GM12878 (cell line): ENCODE measurements around the gene PTPRN2. TPM values are rescaled to one million over a fixed set of nuclear protein-coding genes. Genes with fewer than 3 reads are reported as not detected.

Experiments used
- ATAC-seq: fragments of 200-7000 bp; cut with Tn5 transposase; 3 replicates; pipeline ENCODE4 v1.9.1; 2020; ENCODE audit warnings: mild to moderate bottlenecking, moderate library complexity
- BruUV-seq: library from RNA; stranded (reverse); fragments of 400-500 nt; replicated peaks from 2 replicates; lab custom pipeline; 2021; lab: Mats Ljungman, UMichigan
- CTCF ChIA-PET: fragments of 300-600 bp; sonication (Branson Sonifier 250); formaldehyde crosslinking; extraction: SDS; loops from one replicate; lab custom pipeline; 2021; ENCODE audit warnings: inconsistent platforms; lab: Yijun Ruan, JAX
- POLR2A ChIA-PET: fragments of 350-600 bp; formaldehyde crosslinking; extraction: SDS; loops from one replicate; lab custom pipeline; 2021; ENCODE audit warnings: inconsistent platforms; lab: Charles Lee
- RAD21 ChIA-PET: fragments of 300-600 bp; sonication (Branson Sonifier 250); formaldehyde crosslinking; loops from one replicate; lab custom pipeline; 2023; ENCODE audit warnings: antibody characterized with exemption; ENCODE audit not compliant: unreplicated experiment; lab: Charles Lee
- SMC1A ChIA-PET: fragments of 300-600 bp; sonication (Branson Sonifier 250); formaldehyde crosslinking; loops from one replicate; lab custom pipeline; 2023; ENCODE audit not compliant: unreplicated experiment, uncharacterized antibody; lab: Charles Lee
- DNase-seq: peaks from one replicate; pipeline ENCODE4 v3.0.0-alpha.2; 2011; ENCODE audit warnings: low read depth, low spot score
- FAIRE-seq: peaks from 3 replicates; lab custom pipeline; 2011; peaks lifted over from hg19 to GRCh38; lab: Jason Lieb, UNC
- H2AFZ ChIP-seq: 2 replicates; pipeline ENCODE4 v1.6.0; 2011; ENCODE audit warnings: low read depth, low read length, control low read depth; ENCODE audit not compliant: control insufficient read depth
- H3K27ac ChIP-seq: 2 replicates; pipeline ENCODE4 v1.5.1; 2011; ENCODE audit warnings: control low read depth; ENCODE audit not compliant: control insufficient read depth, insufficient read depth
- H3K27me3 ChIP-seq, 2 experiments: replicated peaks in 1 of 2; 2 replicates each; pipeline versions ENCODE4 v1.6.0 to v1.6.1; 2011; ENCODE audit warnings: low read length in 1 of 2; ENCODE audit not compliant: control insufficient read depth in 2 of 2, insufficient read depth in 2 of 2
- H3K36me3 ChIP-seq, 2 experiments: 2 replicates each; pipeline ENCODE4 v1.5.1; 2011; ENCODE audit warnings: low read length in 1 of 2; ENCODE audit not compliant: control insufficient read depth in 2 of 2, insufficient read depth in 2 of 2
- H3K4me1 ChIP-seq: 2 replicates; pipeline ENCODE4 v1.6.1; 2011; ENCODE audit warnings: mild to moderate bottlenecking, low read length, moderate library complexity, mixed read lengths; ENCODE audit not compliant: control insufficient read depth, insufficient read depth
- H3K4me2 ChIP-seq: 2 replicates; pipeline ENCODE4 v1.6.0; 2011; ENCODE audit warnings: control low read depth; ENCODE audit not compliant: control insufficient read depth, insufficient read depth
- H3K4me3 ChIP-seq: fragments of 200-600 bp; sonication (generic); 2 replicates; pipeline ENCODE4 v1.5.1; 2016
- H3K79me2 ChIP-seq: 2 replicates; pipeline ENCODE4 v1.6.0; 2011; ENCODE audit warnings: low read length; ENCODE audit not compliant: control insufficient read depth, insufficient read depth
- H3K9ac ChIP-seq: 2 replicates; pipeline ENCODE4 v1.8.0; 2011; ENCODE audit warnings: low read length, control low read depth, mixed read lengths; ENCODE audit not compliant: control insufficient read depth, insufficient read depth
- H3K9me3 ChIP-seq: replicated peaks from 3 replicates; pipeline ENCODE4 v1.5.1; 2011; ENCODE audit warnings: mild to moderate bottlenecking, low read length; ENCODE audit not compliant: control insufficient read depth, insufficient read depth
- H4K20me1 ChIP-seq: 2 replicates; pipeline ENCODE4 v1.6.0; 2011; ENCODE audit not compliant: control insufficient read depth, insufficient read depth
- CBX3 ChIP-seq: fragments of 200-600 bp; sonication (generic); IDR thresholded peaks from 2 replicates; pipeline ENCODE4 v1.6.1; 2016; ENCODE audit warnings: low read depth, borderline replicate concordance
- CHD4 ChIP-seq: fragments of 200-600 bp; sonication (generic); IDR thresholded peaks from 2 replicates; pipeline ENCODE4 v1.6.1; 2016; ENCODE audit warnings: mild to moderate bottlenecking
- ELK1 ChIP-seq: IDR thresholded peaks from 2 replicates; pipeline ENCODE4 v1.6.1; 2012; ENCODE audit warnings: low read depth, low read length, improper control_type of control experiment
- HCFC1 ChIP-seq: fragments of 150-350 bp; IDR thresholded peaks from 2 replicates; pipeline ENCODE4 v1.6.1; 2014; ENCODE audit warnings: low read length
- IRF3 ChIP-seq: fragments of 450-650 bp; IDR thresholded peaks from 2 replicates; pipeline ENCODE4 v1.6.1; 2014; ENCODE audit warnings: mild to moderate bottlenecking
- IRF4 ChIP-seq: IDR thresholded peaks from 2 replicates; pipeline ENCODE4 v1.6.1; 2011; ENCODE audit warnings: low read depth, low read length
- IRF5 ChIP-seq: fragments of 450-650 bp; IDR thresholded peaks from 2 replicates; pipeline ENCODE4 v1.6.1; 2017; ENCODE audit warnings: borderline replicate concordance
- KAT2A ChIP-seq: conservative IDR thresholded peaks from 2 replicates; pipeline ENCODE4 v1.6.1; 2011; ENCODE audit warnings: low read depth, low read length; ENCODE audit not compliant: control insufficient read depth
- KDM1A ChIP-seq: fragments of 200-600 bp; sonication (generic); IDR thresholded peaks from 2 replicates; pipeline ENCODE4 v1.6.1; 2016; ENCODE audit warnings: borderline replicate concordance
- MXI1 ChIP-seq: fragments of 150-350 bp; IDR thresholded peaks from 2 replicates; pipeline ENCODE4 v1.6.1; 2011; ENCODE audit warnings: low read depth, mild to moderate bottlenecking, inconsistent platforms, low read length, improper control_type of control experiment
- NFYA ChIP-seq: IDR thresholded peaks from 2 replicates; pipeline ENCODE4 v1.6.1; 2011; ENCODE audit warnings: low read depth, mild to moderate bottlenecking, low read length, improper control_type of control experiment, borderline replicate concordance
- POU2F2 ChIP-seq: IDR thresholded peaks from 3 replicates; pipeline ENCODE4 v1.6.1; 2011; ENCODE audit warnings: low read depth, mild to moderate bottlenecking, low read length, borderline replicate concordance
- RB1 ChIP-seq: fragments of 450-650 bp; formaldehyde crosslinking; IDR thresholded peaks from 2 replicates; pipeline ENCODE4 v1.6.1; 2017; ENCODE audit warnings: mild to moderate bottlenecking, borderline replicate concordance
- SPI1 ChIP-seq: IDR thresholded peaks from 2 replicates; pipeline ENCODE4 v1.6.1; 2011; ENCODE audit warnings: low read depth, mild to moderate bottlenecking, low read length, moderate library complexity, borderline replicate concordance; ENCODE audit not compliant: insufficient read depth
- TCF3 ChIP-seq: IDR thresholded peaks from 2 replicates; pipeline ENCODE4 v1.6.1; 2012; ENCODE audit warnings: low read depth, mild to moderate bottlenecking, low read length, borderline replicate concordance; ENCODE audit not compliant: insufficient read depth
- YY1 ChIP-seq: IDR thresholded peaks from 2 replicates; pipeline ENCODE4 v1.6.1; 2011; ENCODE audit warnings: low read depth, mild to moderate bottlenecking, low read length
- ZNF207 ChIP-seq: fragments of 450-650 bp; IDR thresholded peaks from 2 replicates; pipeline ENCODE4 v1.6.1; 2014; ENCODE audit warnings: antibody characterized with exemption, mild to moderate bottlenecking, borderline replicate concordance
- ZNF622 ChIP-seq: fragments of 450-650 bp; IDR thresholded peaks from 2 replicates; pipeline ENCODE4 v1.6.1; 2017; ENCODE audit warnings: mild to moderate bottlenecking, inconsistent platforms
- WGBS: methylation state at CpG from one replicate; pipeline ENCODE4 v1.1.6; 2016; ENCODE audit warnings: low lambda C conversion rate; ENCODE audit not compliant: insufficient replicate concordance, insufficient coverage; ENCODE audit errors: missing lambda C conversion rate; 5-methylcytosine and 5-hydroxymethylcytosine counted together
- in situ Hi-C: fragments of 300-500 bp; cut with MboI; formaldehyde crosslinking; loops from 9 replicates; pipeline ENCODE4 v1.14.3; 2018; ENCODE audit warnings: mixed read lengths
- intact Hi-C: fragments of 100-400 bp; cut with micrococcal nuclease; formaldehyde crosslinking; loops from one replicate; pipeline ENCODE4 v1.14.2; 2022; ENCODE audit not compliant: unreplicated experiment
- polyA plus RNA-seq, 11 experiments: library from polyadenylated mRNA; depleted of rRNA in 4 of 11; unstranded in 6 of 11; stranded (reverse) in 5 of 11; fragments of >200 nt; fragmentation: Nextera tagmentation in 4 of 11; fragmentation: Illumina TruSeq in 1 of 11; extraction: Ambion mirVana in 4 of 11; extraction: Trizol in 1 of 11; gene quantifications; 1 replicate in 1 of 11; 2 replicates in 10 of 11; pipeline versions ENCODE4 v1.2.1 to v1.2.3, GENCODE V29; 2011 to 2016; ENCODE audit warnings: inconsistent platforms in 2 of 11, missing spikeins in 2 of 11, low read depth in 1 of 11
- total RNA-seq, 4 experiments: library from RNA; depleted of rRNA in 3 of 4; stranded (reverse); fragments of >200 nt in 3 of 4; fragmentation: Illumina TruSeq in 1 of 4; extraction: Trizol in 1 of 4; gene quantifications; 2 replicates each; pipeline versions ENCODE4 v1.2.1 to v1.2.3, GENCODE V29; 2013 to 2021

Gene PTPRN2
- total and polyA plus RNA-seq, 10 of the 15 experiments (the other 5 are each of a cell fraction or from before 2014, with no cell fraction given) = 5.4 TPM; not detected in 9

GRCh38 chr7:157704365-157704764 is 883.3 kb downstream of the PTPRN2 start:
- no peak overlapping the region for H3K4me3 ChIP-seq
- no peaks in the 10 kb centered on the region for H3K79me2 ChIP-seq
- no peaks in the 10 kb centered on the region for H3K4me1 ChIP-seq
- CTCF ChIA-PET = no interaction called here
- intact Hi-C loops (no loop called here), in situ Hi-C loops (no loop called here)
- no peaks in the 10 kb centered on the region for H4K20me1 ChIP-seq
- DNase-seq = no peak
- WGBS = 38% methylated on average over 8 of the region's 9 CpGs
- POLR2A ChIA-PET = no interaction called here
- BruUV-seq = no TSS peak
- no peak overlapping the region for H3K27ac ChIP-seq
- no peaks in the 10 kb centered on the region for H3K36me3 ChIP-seq
- TF ChIP-seq POU2F2 = no peak
- no peak for TF ChIP-seq TCF3
- no peak for TF ChIP-seq IRF3
- no peak for TF ChIP-seq ZNF207
- no peak for TF ChIP-seq CHD4
- TF ChIP-seq IRF5 = no peak
- TF ChIP-seq IRF4 = no peak
- no peak for TF ChIP-seq MXI1
- no peak for TF ChIP-seq CBX3
- TF ChIP-seq YY1 = no peak
- no peak for TF ChIP-seq KDM1A
- no peak for TF ChIP-seq HCFC1
- no peak for TF ChIP-seq NFYA
- TF ChIP-seq RB1 = no peak
- TF ChIP-seq ZNF622 = no peak
- TF ChIP-seq ELK1 = no peak
- no peak for TF ChIP-seq KAT2A
- no peak for TF ChIP-seq SPI1
- no peak for FAIRE-seq
- H3K27me3 ChIP-seq = no peaks in the 10 kb centered on the region
- SMC1A ChIA-PET = no interaction called here
- H2AFZ ChIP-seq = no peak overlapping the region
- no peak for ATAC-seq
- no peak overlapping the region for H3K9ac ChIP-seq
- RAD21 ChIA-PET = no interaction called here
- H3K4me2 ChIP-seq = no peak overlapping the region
- H3K9me3 ChIP-seq = no peaks in the 10 kb centered on the region; the same call in 2 of the 3 replicates
